AG08396 (cell line): ENCODE data around the gene RYR2.
"Not testable (repeated sequence)": the region's sequence is repeated elsewhere in the genome, so short reads cannot be mapped to it uniquely, and the experiment has no call there.

Experiments used
- DNase-seq: peaks from one replicate; pipeline ENCODE4 v3.0.0; 2012; ENCODE audit warnings: low spot score, mixed read lengths

Gene RYR2

GRCh38 chr1:237792149-237792548 lies 750.2 kb downstream of the RYR2 start:
- DNase-seq, result no peak

GRCh38 chr1:237792726-237793125 lies 750.7 kb downstream of the RYR2 start:
- DNase-seq, result no peak

- DNase-seq, result no peak
These were observed 752.1 kb downstream of the RYR2 start for GRCh38 chr1:237794071-237794470.

- no peak for DNase-seq
These were observed 753.6 kb downstream of the RYR2 start for GRCh38 chr1:237795558-237795957.

GRCh38 chr1:237799762-237800474 lies 757.9 kb downstream of the RYR2 start:
- peak; percentile 10 for DNase-seq

GRCh38 chr1:237804516-237804915 lies 762.5 kb downstream of the RYR2 start:
- DNase-seq, result no peak

- no peak for DNase-seq
These were observed 767.1 kb downstream of the RYR2 start for GRCh38 chr1:237809099-237809498.

GRCh38 chr1:237811633-237812032 lies 769.6 kb downstream of the RYR2 start:
- DNase-seq, result no peak

GRCh38 chr1:237812061-237812460 lies 770.1 kb downstream of the RYR2 start:
- DNase-seq, result no peak

- DNase-seq, result no peak
These were observed 772.4 kb downstream of the RYR2 start for GRCh38 chr1:237814319-237814924.

- DNase-seq, result no peak
These were observed 775.3 kb downstream of the RYR2 start for GRCh38 chr1:237817277-237817676.

- not testable (repeated sequence) for DNase-seq
These were observed 778.6 kb downstream of the RYR2 start for GRCh38 chr1:237820634-237821033.

GRCh38 chr1:237832858-237833257 lies 790.9 kb downstream of the RYR2 start:
- no peak for DNase-seq

- no peak for DNase-seq
These were observed 792.1 kb downstream of the RYR2 start for GRCh38 chr1:237834048-237834447.

- no peak for DNase-seq
These were observed 792.5 kb downstream of the RYR2 start for GRCh38 chr1:237834461-237834860.

GRCh38 chr1:237838320-237838719 lies 796.3 kb downstream of the RYR2 start:
- DNase-seq, result no peak

GRCh38 chr1:237838904-237839534 lies 797.0 kb downstream of the RYR2 start:
- no peak for DNase-seq

GRCh38 chr1:237841485-237841884 lies 799.5 kb downstream of the RYR2 start:
- DNase-seq, result no peak

GRCh38 chr1:237843516-237843915 lies 801.5 kb downstream of the RYR2 start:
- DNase-seq, result not testable (repeated sequence)

- no peak for DNase-seq
These were observed 809.3 kb downstream of the RYR2 start for GRCh38 chr1:237851210-237851845.

- DNase-seq, result no peak
These were observed 810.4 kb downstream of the RYR2 start for GRCh38 chr1:237852342-237852741.

GRCh38 chr1:237857455-237857854 lies 815.5 kb downstream of the RYR2 start:
- DNase-seq, result no peak

- no peak for DNase-seq
These were observed 817.0 kb downstream of the RYR2 start for GRCh38 chr1:237858992-237859391.
